Sigmoid colon (tissue), 4 donors: ENCODE results near the gene STN1.

ENCODE experiments used
- CTCF ChIP-seq, 4 experiments: fragments of 450-650 bp in 3 of 4; fragments of 200-600 bp in 1 of 4; IDR thresholded peaks; one replicate each; pipeline ENCODE4 v1.5.1; 2016 to 2019; ENCODE audit warnings: antibody characterized with exemption in 4 of 4, mild to moderate bottlenecking in 3 of 4, moderate library complexity in 2 of 4
- POLR2A ChIP-seq, 2 donors: fragments of 450-650 bp; IDR thresholded peaks; one replicate each; pipeline ENCODE4 v1.6.1; 2016; ENCODE audit warnings: antibody characterized with exemption in 2 of 2, mild to moderate bottlenecking in 2 of 2, moderate library complexity in 2 of 2
- POLR2AphosphoS5 ChIP-seq, 4 donors: sonication (generic); formaldehyde crosslinking; IDR thresholded peaks; one replicate each; pipeline ENCODE4 v1.6.1; 2017; ENCODE audit warnings: antibody characterized with exemption in 4 of 4

- TF ChIP-seq CTCF (IDR thresholded peaks at IDR 0.05): no peak
- TF ChIP-seq POLR2A (IDR thresholded peaks at IDR 0.05): no peak
- no peak for TF ChIP-seq POLR2AphosphoS5 (IDR thresholded peaks at IDR 0.05)
Observed at GRCh38 chr10:103917302-103918052, 507 bp downstream of the STN1 start.
